Kidney epithelial cell (primary cell): Measurements from ENCODE around the gene LARP4B. TPM values are rescaled to one million over a fixed set of nuclear protein-coding genes. Genes with fewer than 3 reads are reported as not detected.

Experiments
- DNase-seq: peaks from one replicate; pipeline ENCODE4 v3.0.0-alpha.2; 2010; ENCODE audit warnings: low read depth
- H3K27me3 ChIP-seq: 2 replicates; pipeline ENCODE4 v1.6.0; 2011; ENCODE audit warnings: low read length; ENCODE audit not compliant: control insufficient read depth, insufficient read depth
- H3K36me3 ChIP-seq: 2 replicates; pipeline ENCODE4 v1.5.1; 2011; ENCODE audit warnings: low read length; ENCODE audit not compliant: control insufficient read depth, insufficient read depth
- H3K4me3 ChIP-seq: 2 replicates; pipeline ENCODE4 v1.5.1; 2011; ENCODE audit warnings: low read depth, mild to moderate bottlenecking, control low read depth, low read length
- total RNA-seq: library from RNA; depleted of rRNA; stranded (reverse); fragments of >200 nt; gene quantifications from 2 replicates; pipeline ENCODE4 v1.2.3, GENCODE V29; 2015
- TF ChIP-seq, protein P1 (sequence below): IDR thresholded peaks from 2 replicates; pipeline ENCODE4 v1.5.1; 2011; ENCODE audit warnings: mild to moderate bottlenecking, moderate library complexity, low read length, control low read depth, inconsistent platforms; ENCODE audit not compliant: insufficient read depth, poor library complexity, severe bottlenecking

Gene LARP4B
- total RNA-seq, 1 donor from 2014 or later, result 64.0 TPM

DNA sequence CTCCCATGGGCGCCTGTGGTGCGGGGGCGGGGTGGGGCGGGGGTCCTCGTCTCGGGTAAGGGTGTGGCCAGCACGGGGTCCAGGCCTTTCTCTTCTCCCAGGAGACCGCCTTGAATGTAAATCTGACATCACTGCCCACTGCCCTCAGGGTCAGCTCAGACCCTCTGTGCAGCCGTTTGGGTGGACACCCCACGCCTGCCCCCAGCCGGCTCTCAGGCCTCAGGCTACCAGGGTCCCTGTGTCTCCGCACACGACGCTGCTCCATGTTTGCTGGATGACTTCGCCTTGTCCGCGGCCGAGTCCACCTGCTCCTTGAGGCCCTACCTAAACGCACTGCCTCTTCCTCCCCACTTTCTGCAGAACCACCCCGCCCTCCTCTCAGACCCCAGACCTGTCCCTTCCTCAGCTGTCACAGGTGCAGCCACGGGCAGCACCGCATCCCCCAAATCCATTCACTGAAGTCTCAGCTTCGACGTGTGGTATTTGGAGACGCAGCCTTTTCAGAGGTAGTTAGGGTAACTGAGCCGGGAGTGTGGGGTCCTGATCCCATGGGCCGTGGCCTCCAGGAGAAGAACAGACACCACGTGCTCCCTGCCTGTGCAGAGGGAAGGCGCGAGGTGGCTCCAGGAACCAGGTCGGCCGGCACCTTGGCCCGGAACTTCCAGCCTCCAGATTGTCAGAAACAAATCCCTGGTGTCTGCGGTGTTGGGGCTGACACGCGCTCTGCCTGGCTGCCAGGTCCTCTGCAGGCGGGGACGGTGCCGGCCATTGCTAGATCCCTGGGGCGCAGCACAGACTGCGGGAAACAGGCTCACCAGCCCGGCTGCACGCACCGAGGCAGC is 144.7 kb downstream of the LARP4B start:
- TF ChIP-seq, protein P1, sequence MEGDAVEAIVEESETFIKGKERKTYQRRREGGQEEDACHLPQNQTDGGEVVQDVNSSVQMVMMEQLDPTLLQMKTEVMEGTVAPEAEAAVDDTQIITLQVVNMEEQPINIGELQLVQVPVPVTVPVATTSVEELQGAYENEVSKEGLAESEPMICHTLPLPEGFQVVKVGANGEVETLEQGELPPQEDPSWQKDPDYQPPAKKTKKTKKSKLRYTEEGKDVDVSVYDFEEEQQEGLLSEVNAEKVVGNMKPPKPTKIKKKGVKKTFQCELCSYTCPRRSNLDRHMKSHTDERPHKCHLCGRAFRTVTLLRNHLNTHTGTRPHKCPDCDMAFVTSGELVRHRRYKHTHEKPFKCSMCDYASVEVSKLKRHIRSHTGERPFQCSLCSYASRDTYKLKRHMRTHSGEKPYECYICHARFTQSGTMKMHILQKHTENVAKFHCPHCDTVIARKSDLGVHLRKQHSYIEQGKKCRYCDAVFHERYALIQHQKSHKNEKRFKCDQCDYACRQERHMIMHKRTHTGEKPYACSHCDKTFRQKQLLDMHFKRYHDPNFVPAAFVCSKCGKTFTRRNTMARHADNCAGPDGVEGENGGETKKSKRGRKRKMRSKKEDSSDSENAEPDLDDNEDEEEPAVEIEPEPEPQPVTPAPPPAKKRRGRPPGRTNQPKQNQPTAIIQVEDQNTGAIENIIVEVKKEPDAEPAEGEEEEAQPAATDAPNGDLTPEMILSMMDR, result no peak
- DNase-seq, result no peak
- peaks cover 15% of the 10 kb centered on the region for H3K27me3 ChIP-seq
- H3K36me3 ChIP-seq, result no peaks in the 10 kb centered on the region
- no peak overlapping the region for H3K4me3 ChIP-seq

GRCh38 chr10:785861-786214 is 145.7 kb downstream of the LARP4B start:
- Histone ChIP-seq H3K36me3 (no peaks in the 10 kb centered on the region), H3K4me3 (no peak overlapping the region), H3K27me3 (peaks cover 15% of the 10 kb centered on the region)
- DNase-seq, result no peak
- TF ChIP-seq, protein P1, result no peak

DNA sequence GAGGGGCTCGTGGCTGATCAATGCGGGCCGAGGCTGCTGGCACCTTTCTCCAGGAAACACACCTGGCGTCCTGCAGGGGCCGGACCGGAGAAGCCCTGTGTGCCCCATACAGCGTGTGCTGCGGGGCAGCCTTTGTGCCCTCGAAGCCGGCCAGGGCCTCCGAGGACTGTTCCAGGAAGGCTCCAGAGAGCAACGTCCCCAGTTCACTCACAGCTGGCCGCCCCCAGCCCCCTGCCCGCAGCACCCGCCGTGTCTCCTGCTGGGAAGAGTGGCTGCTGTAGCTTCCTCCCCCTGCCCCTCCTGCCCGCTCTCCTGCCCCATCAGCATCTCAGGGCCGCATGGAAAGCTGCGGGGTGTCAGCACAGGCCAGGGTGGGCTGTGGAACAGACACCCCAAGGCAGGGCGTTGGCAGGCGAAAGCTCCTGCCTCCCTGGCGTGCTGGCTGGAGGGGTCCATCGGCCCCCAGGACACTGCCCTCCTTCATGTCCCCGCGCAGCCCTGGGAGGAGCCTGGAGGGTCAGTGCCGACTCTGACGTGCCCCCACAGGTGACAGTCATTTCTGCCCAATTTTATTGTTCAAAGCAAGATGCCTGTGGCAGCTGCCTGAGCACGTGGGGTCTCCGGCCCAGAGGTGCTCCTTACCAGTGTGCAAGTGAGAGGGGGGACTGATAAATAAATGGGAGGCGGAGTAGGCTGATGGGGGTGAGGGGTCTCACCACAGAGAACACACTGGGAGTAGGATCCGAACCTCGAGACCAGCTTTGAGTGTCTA is 146.2 kb downstream of the LARP4B start:
- peaks cover 15% of the 10 kb centered on the region for H3K27me3 ChIP-seq
- peak overlapping the region; percentile 21 for H3K4me3 ChIP-seq
- TF ChIP-seq, protein P1, result no peak
- no peak for DNase-seq
- no peaks in the 10 kb centered on the region for H3K36me3 ChIP-seq

DNA sequence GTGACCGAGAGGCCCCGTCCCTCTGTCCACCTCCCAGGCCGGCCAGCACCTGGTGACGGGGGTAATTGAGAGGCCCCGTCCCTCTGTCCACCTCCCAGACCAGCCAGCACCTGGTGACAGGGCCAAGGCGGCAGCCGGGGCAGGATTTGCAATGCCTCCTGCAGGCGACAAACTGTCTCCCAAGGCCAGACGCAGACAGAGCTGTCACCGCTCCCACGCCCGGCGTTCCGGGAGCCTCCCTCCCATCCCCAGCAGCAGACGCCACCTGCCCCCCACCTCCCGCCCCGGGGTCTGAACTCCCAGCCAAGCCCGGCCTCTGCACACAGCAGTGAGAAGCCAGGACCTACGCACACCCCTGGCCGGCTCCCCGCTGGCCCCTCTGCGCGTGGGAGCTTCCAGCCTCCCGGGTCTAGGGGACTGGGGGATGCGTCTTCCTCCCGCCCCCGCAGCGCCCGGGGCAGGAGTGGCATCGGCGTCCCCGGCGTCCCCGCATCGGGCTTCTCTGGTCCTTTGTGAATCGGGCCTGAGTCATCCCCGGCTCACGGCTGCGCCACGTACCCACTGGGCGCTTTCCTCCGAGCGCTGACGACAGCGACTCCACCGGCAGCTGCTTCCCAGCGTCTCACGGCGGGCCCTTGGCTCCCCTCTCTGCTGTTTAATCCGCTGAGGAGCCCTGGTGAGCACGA is 147.0 kb downstream of the LARP4B start:
- TF ChIP-seq, protein P1, result peak; percentile 24
- H3K36me3 ChIP-seq, result no peaks in the 10 kb centered on the region
- peak; percentile 21 for DNase-seq
- H3K27me3 ChIP-seq, result peaks cover 15% of the 10 kb centered on the region
- H3K4me3 ChIP-seq, result peak overlapping the region; percentile 21

DNA sequence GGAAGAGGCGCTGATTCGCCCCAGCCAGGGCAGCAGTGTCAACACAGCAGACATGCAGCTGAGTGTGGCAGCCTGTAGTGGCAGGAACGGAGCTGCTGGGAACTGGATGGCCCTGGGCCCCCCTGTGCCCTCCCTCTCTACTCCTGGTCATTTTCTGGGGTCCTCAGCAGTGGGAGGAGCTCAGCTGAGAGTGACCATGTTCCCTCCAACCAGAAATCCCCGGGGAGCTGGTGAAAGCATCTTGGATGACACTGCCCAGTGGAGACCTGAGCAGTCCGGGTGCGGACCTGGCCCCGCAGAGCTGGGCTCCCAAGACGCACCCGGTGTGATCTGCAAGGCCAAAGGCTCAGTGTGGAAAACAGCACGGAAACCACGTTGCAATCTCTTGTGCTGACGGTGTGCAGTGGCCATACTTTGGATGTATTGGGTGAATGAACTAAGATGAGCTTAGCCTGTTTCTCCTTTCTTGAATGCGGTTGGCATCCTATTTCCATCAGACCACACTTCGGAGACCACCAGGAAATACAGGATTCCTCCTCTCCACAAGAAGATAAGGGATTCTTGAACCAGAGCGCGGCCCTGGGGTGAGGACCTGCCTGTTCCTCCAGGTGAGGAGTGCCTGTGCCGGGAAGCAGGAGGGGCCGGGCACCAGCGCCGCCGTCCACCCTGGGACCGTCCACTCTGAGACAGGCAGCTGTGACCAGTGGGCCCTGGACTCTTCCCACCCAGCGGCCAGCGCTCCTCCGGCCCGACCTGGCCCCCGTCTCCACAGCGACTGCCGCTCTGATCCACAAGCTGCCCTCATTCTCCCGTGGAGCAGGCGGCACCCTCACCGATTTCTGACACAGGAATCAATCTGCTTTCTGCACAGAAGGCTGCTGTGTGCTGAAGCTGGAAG is 148.5 kb downstream of the LARP4B start:
- DNase-seq, result no peak
- no peaks in the 10 kb centered on the region for H3K36me3 ChIP-seq
- TF ChIP-seq, protein P1, result no peak

More for the DNA sequence above, 148.5 kb downstream of the LARP4B start:
- peaks cover 15% of the 10 kb centered on the region for H3K27me3 ChIP-seq
- no peak overlapping the region for H3K4me3 ChIP-seq
